Fibroblast of peridontal ligament (primary cell): ENCODE data around the gene WFIKKN2.

Experiments used
- DNase-seq: peaks from one replicate; pipeline ENCODE4 v3.0.0-alpha.2; 2010; ENCODE audit errors: extremely low read depth

WFIKKN2 gene

DNA sequence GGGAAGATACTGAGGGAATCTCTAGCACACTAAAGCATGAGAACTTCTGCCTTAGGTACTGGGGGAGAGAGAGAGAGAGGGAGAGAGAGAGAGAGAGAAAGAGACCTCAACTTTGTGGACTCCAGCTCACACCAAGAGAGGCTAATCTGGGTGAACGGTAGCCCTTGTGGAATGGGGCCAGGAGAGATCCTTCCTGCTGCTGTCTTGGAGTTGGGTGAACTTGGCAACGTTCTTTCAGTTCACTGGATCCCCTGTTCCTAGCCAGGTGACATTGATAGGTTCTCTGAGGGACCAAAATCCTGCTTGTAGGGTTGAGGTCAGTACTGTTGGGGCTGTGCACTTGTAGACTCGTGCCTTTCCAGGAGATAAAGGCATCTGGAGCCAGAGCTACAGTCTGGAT is 26.5 kb upstream of the WFIKKN2 start:
- DNase-seq = no peak

DNA sequence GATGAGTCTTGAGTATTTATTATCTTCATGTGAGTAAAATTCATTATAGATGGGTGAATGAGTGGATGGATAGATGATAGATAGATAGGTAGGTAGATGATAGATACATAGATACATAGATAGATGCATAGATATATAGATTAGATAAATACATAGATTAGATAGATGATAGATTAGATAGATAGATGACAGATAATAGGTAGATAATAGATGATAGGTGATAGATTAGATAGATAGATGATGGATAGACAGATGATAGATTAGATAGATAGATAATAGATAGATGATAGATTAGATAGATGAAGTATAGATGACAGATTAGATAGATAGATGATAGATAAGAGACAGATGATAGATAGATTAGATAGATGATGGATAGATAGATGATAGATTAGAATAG is 21.8 kb upstream of the WFIKKN2 start:
- DNase-seq = no peak

DNA sequence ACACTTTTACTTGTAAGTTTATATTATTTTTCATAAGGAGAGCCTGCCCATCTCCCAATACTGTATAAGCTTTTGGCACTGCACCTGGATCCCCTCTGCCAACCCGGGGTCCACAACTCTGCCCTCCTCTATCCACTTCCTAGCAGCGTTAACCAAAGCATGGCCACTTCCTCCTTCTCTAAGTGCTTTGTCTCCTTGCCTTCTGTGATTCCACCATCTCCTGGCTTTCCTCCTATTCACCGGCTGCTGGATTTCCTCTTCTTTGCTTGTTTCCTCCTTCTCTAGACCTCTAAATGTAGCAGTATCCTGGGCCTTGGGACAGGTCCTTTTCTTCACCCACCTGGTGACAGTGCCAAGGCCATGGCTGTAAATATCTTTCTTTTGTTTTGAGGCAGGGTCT is 20.0 kb upstream of the WFIKKN2 start:
- DNase-seq = no peak

DNA sequence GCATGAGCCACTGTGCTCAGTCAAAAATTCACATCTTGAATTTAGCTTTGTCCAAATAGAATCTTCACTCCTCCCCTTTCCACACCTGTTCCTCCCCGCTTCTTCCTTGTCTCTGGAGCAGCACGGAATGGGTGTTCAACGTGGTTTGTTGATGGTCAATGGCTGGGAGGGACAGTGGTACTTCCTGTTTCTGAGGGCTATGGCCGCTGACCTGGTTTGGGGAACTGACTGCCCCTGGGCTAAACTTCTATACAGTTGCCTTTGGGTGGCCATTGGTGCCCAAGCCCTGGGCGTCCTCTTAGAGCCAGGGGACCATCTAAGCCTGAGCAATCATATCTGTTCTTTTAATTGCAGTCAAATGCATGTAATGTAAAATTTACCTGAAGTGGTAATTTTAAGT is 19.1 kb upstream of the WFIKKN2 start:
- DNase-seq = no peak

DNA sequence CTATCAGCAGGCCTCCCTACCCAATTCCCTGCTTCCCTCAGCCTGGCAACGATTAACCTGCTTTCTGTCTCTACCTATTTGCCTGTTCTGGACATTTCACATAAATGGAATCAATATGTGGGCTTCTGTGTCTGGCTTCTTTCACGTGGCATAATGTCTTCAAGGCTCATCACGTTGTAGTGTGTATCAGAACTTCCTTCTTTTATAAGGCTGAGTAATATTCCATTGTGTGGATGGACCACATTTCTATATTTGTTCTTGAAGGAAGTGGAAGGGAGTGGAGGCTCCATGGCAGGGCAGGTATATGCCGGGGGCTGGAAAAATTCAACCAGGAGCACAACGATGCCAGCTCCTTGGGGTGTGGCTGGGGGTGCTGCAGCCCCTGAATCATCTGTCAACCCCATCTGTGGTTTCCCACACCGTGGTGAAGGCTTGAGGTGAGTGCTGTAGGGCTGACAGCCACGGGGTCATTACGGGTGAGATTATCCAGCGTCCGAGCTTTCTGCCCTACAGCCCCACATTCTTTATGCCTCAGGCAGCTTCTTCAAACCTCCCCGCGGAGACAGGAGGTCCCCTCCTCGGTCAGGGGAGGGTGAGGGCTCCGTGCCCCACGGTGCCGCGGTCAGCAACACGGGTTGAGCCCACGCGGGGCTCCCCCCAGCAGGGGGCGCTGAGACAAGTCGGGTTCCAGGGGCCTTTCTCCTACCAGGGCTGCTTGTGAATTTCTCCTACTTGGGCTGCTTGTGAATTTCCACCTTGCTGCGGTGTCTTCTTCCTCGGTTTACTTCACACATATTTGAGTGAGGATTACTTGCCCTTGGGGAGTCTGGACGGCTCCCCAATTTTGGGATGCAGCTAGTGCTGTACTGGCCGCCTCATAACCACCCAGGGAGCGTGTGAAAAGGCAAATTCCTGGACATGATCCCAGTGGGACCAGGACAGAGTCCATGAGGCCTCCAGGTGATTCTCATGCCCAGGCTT is 18.3 kb upstream of the WFIKKN2 start:
- peak; percentile 16 for DNase-seq

DNA sequence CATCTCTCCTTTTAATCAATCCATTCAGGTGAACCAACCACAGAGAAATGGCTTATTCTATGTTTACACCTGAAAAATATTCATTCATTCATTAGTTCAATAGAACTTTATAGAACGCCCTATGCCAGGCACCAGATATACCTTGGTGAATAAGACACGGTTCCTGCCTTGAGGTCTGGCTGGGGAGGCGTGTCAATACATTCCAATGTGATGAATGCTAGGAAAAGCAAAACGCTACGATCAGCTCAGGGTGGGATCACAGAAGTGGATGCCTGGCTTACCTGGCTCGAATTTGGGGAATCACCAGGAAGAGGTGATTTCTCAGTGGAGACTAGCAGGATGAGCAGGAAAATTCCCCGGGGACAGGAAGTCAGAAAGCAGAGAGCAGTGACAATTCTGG is 17.5 kb upstream of the WFIKKN2 start:
- no peak for DNase-seq

DNA sequence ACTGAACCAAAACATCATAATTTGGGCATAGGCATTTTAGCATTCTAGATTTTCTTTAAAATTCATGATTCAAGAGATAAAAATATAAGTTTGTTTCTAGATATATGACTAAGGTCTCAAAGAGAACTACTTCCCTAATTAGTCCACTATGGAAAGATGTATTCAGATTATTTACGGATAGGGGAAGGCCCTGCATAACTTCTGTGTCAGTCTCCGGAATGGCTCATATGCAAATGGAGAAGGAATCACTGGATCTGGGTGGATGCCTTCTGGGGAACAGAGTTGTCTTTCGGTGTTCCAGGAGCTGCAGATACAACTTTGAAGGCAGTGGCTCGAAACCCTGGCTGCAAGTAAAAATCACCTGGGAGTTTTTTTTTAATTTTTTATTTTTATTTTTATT is 17.1 kb upstream of the WFIKKN2 start:
- no peak for DNase-seq

DNA sequence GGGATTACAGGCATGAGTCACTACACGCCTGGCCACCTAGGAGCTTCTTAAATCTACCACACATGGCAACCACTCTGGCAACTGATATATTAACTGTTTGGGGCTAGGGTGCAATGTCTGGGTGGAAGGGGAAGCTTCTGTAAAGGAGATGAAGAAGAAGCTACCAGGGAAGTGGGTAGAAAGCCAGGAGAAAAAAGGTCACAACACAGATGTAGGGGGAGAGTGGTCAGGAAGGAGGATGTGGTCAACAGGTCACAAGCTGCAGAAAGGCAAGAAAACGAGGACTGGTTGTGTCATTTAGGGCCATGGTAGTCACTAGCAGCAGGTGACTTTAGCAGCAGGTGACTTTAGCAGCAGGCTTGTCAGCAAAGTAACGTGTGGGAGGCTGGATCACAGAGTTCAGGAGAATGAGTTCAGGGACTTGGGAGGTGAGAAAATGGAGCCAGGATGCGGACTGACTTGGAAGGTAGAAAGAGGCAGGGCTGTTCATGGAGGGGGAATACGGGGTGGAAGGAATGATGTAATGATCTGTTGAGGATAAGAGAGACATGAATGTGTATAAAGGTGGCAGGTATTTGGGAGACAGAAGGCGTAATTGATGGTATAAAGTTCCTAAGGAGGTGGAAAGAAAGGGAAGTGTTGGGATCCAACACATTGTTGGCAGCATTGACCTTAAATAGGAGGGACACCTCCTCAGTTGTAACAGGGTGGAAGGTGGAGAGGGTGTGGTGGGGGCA is 16.3 kb upstream of the WFIKKN2 start:
- no peak for DNase-seq

DNA sequence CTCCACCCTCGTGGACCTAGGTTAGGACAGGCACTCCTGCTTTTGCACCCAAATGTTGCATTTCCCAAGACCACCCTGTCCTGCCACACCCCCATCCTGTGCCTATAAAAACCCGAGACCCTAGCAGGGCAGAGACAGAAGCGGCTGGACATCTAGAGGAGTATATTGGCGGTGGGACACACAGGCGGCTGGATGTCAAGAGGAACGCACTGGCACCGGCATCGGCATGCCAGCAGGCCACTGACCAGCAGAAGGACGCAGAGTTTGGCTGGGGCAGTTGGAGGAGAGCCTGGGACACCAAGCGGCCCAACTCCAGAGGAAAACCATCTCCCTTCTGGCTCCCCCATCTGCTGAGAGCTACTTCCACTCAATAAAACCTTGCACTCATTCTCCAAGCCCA is 14.7 kb upstream of the WFIKKN2 start:
- DNase-seq = no peak

DNA sequence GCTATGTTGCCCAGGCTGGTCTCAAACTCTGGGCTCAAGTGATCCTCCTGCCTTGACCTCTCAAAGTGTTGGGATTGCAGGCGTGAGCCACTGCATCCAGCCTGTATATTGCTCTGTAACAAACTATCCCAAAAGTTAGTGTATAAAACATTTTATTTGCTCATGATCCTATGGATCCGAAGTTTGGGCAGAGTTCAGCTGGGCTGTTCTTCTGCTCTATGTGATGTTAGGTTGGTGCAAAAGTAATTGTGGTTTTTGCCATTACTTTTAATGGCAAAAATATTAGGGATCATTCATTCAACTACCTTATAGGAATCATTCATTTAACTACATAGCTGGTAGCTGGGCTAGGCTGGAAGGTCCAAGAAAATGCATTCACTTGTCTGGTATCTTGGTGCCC is 12.8 kb upstream of the WFIKKN2 start:
- DNase-seq = no peak

DNA sequence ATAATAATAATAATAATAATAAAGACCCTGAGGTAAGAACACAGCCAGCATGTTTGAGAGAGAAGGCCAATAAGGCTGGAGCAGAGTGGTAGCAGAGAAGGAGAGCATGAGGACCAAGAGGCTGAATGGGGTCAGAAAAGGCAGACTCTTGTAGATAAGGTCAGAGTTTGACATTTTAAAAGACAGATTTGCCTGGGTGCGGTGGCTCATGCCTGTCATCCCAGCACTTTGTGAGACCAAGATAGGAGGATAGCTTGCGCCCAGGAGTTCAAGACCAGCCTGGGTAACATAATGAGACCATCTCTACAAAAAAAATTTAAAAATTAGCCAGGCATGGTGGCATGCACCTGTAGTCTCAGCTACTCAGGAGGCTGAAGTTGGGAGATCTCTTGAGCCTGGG is 11.0 kb upstream of the WFIKKN2 start:
- DNase-seq = no peak

DNA sequence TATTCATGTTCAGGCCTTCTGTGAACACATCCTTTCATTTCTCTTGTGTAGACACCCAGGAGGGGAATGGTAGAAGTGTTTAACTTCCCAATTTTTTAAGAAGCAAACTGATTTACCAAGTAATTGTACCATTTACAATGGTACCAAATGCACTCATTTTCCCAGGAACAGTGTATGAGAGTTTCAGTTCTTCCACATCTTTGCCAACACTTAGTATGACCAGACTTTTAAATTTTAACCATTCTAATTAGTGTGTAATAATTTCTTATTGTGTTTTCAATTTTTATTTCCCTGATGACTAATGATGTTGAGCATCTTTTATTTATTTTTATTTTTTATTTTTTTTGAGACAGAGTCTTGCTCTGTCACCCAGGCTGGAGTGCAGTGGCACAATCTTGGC is 10.2 kb upstream of the WFIKKN2 start:
- DNase-seq = no peak

DNA sequence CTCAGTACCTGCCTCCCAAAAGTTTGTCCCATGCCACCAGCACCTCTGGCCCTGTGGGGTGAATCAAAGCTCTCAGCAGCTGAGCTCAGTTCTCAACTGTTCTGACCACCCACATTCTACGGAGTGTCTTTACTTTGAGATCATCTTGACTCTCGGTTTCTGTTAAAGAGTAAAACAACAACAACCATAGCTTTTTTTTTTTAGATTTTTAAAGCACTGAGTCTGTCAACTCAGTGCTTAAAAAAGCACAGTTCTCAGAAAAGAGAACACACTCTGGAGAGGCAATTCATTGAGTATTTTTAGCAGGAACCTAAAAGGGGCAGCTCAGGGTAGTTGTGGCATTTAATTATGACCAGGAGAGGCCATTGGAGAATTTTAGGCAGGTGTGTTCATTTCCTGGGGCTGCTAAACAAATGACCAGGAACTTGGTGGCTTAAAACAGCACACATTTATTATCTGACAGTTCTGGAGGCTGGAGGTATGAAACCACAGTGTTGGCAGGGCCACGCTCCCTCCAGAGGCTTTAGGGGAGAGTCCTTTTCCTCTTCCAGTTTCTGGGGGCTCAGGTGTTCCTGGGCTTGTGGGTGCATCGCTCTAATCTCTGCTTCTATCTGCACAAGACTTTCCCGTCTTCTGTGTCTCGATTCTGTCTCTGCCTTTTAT is 6.7 kb upstream of the WFIKKN2 start:
- DNase-seq = no peak

DNA sequence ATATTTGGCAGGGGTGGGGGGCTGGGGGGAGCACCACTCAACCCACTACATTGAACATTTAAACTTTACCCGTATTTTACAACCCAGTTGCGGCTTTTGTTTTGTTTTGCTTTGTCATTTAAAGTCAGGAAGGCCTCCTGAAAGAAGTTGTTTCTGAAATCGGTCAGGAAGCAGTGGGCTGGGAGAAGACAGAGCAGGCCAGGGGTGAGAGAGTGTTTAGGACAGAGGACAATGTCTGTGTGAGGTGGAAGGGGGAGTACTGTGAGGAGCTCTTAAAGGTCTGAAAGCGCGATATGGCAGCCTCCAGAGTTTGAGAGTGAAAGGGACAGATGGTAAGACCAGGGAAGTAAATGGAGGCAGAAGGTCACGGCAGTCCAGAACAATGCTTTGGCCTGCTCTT is 6.1 kb upstream of the WFIKKN2 start:
- no peak for DNase-seq

DNA sequence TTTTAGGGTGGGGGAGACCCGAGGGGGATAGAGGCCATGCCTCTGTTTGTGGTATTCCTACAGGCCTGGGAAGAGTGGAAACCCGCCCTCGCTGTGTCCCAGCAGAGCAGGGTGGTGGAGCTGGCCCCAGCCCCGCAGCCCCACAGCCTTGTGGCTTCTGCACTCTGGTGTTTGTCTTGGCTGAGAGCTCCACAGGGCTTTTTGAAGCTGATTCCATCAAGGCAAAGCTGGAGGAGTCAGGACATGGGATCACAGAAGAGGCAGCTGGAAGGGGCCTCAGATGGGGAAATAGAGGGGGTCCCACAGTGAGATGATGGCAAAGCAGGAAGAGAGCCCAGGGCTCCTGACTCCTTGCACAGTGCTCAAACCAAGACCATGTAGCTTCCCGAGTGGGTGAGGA is 5.0 kb upstream of the WFIKKN2 start:
- no peak for DNase-seq

DNA sequence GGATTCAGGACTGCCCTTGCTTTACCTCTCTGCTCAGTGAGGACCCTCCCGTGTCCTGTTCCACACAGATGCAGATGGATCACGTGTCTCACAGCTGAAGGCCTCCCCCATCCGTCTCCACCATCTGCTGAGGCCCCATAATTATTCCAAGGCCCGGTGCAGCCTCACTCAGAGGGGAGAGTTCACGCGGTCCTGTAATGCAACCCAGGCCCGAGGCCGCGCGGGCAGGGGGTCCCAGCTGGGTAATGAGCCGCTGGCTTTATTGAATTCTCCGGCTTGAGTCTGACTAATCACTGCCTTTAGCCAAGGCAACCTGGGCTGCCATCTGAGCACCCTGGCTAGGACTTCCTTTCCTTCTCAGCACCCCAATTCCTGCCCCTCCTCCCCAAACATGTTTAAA is 4.4 kb upstream of the WFIKKN2 start:
- DNase-seq = no peak

DNA sequence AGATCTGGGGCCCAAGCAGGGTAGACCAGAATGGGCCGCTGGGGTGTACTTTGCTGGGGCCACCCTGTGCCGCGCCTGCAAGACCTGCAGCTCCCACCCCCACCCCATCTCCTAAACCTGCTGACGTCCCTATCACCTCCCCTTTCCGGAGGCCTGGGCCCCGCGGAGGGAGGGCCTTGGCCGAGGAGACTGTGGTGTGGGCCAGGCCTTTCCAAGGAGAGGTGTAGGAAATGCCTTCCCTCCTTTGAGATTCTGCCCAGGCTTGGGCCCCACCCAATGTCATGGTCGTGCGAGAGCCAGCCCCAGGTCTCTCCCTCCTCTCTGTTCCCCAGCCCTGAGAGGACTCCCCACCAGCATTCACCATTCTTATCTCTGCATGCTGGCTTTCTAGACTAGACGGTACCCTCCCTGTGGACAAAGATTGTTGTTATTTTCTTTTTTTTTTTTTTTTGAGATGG is 3.9 kb upstream of the WFIKKN2 start:
- DNase-seq = no peak

DNA sequence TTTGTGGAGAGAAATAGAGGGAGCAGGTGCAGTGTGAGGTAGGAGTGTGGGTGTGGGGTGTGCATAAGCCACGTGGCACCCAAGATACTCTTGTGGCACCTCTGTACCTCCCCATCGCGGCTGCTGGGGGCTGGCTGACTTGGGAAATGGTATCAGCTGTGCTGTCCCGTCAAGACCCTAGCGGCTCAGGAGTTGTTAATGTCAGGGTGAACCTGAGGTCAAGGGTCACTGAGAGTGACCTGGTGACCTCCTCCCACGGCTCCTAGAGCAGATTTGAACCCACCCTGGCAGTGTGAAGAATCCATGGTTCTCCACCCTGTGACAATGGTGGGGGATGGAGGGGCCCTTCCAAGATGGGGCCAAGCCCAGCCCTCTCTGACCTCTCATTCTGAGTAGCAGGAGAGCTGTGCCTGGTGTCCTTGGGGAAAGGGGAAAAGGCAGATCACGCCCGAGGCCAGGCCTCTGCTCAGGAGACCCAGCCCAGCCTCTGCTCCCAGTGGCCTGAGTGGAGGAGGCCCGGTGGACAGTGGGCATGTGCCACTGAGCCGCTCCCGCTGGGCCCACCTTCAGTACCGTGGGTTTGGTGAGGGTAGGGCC is 3.0 kb upstream of the WFIKKN2 start:
- DNase-seq = no peak

DNA sequence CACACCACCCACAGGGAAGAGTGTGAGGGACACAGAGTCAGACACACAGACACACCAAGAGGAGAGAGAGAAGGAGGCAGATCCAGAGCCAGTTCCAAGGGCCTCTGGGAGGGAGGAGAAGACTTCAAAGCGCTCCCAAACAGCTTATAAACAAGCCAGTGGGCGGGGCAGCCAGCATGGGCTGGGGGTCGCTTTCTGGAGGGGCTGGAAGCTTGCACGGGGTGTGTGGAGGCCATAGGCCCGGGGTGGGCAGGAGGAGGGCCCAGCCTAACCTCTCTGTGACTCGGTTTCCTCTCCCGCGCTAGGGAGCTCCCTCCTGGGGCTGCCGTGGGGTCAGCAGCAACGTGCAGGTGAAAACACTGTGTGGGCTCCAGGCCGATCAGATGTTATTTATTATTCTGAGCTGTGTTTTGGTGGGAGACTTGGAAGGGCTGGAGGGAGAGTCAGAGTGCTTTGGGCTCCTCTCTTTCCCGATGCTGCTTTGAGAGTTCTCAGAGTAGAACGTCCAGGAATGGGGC is 2.5 kb upstream of the WFIKKN2 start:
- DNase-seq = no peak

DNA sequence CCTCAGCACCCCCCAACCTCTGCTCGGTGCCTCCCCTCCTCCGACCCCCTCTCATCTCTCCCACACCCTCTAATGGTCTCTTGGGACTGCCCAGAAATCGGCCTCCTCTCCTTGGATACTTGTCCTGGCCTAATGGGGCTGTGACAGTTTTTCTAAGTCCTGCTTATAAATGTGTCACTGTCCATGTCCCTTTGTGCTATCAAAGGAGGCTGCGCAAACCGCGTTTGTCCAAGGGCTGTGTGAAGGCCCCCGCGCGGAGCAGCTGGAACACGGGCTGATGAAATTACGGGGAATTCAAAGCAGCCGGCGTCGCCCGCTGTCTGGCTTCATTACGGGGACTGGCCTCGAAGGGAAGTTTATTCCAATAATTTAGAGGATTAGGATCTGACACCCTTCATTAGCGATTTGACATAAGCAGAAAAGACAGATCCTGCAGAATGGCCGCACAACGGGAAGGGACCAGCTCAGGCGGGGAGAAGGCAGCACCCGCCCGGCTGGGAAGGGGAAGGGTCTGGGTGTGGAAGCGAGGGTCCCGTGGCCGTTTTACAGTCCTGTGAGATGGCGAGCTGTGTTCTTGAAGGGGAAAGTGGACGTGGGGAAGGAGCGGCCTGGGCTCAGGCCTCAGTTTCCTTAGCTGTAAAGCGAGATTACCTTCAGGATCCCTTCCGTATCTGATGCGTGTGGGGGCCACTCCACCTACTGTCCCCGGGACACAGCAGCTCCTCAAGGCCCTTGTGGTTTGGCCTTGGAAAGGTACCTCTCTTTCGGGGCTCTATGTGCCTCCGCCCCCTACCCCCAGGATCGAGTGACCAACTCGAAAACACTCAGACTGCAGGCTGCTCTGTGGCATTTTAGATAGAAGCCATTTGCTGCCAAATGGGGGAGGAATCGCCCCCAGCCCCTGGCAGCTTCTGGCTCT is 1.6 kb upstream of the WFIKKN2 start:
- no peak for DNase-seq
